GM12891 (cell line): Measurements from ENCODE around the gene CCNK.

Experiments
- PAX5 ChIP-seq: IDR thresholded peaks from 2 replicates; pipeline ENCODE4 v1.6.1; 2011; ENCODE audit warnings: low read length, moderate library complexity, mild to moderate bottlenecking; ENCODE audit not compliant: insufficient read depth, severe bottlenecking
- POLR2A ChIP-seq: IDR thresholded peaks from 2 replicates; pipeline ENCODE4 v1.6.1; 2011; ENCODE audit warnings: low read depth, low read length, control low read depth
- POLR2AphosphoS5 ChIP-seq: IDR thresholded peaks from 2 replicates; pipeline ENCODE4 v1.6.1; 2011; ENCODE audit warnings: low read depth, low read length, control low read depth
- POU2F2 ChIP-seq: IDR thresholded peaks from 2 replicates; pipeline ENCODE4 v1.6.1; 2011; ENCODE audit warnings: low read depth, mild to moderate bottlenecking, control low read depth, low read length, moderate library complexity
- SPI1 ChIP-seq: IDR thresholded peaks from 2 replicates; pipeline ENCODE4 v1.6.1; 2011; ENCODE audit warnings: low read depth, low read length, control low read depth
- TAF1 ChIP-seq: IDR thresholded peaks from 2 replicates; pipeline ENCODE4 v1.6.1; 2011; ENCODE audit warnings: low read depth, low read length, control low read depth

DNA sequence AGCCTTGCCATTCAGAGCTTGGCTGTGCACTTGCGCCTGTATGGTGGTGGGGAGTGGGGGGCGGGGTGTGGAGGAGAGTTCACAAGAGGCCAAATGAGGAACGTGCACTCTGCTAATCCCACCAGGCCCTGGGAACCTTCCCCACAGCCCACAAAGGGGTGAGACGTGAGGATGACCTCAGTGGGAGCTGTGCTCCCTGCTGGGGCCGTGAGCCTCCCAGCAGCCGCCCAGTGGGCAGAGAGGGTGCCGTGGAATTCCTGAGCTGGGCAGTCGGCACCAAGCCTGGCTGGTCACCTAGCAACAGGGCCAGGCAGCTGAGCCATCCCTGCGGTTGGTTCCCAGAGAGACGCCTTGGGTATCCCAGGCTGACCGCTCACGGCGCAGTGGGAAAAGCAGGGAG, 53.7 kb downstream of the CCNK start:
- TF ChIP-seq TAF1 (no peak), POLR2AphosphoS5 (no peak), POLR2A (no peak), SPI1 (no peak), PAX5 (no peak), POU2F2 (no peak)
